HG03521 (cell line): ENCODE measurements around the gene LCN1.

Experiments used
- ATAC-seq: cut with Tn5 transposase; IDR thresholded peaks from one replicate; pipeline ENCODE4 v1.9.1; 2021; ENCODE audit warnings: mild to moderate bottlenecking, moderate library complexity; ENCODE audit not compliant: unreplicated experiment

The LCN1 gene

GRCh38 chr9:135520916-135521607 lies at the start of gene LCN1:
LCN1 (plus strand) TSS chr9:135521440; CDS start chr9:135521498, 58 bp downstream.
- no peak for ATAC-seq

GRCh38 chr9:135471791-135472640 lies 49.2 kb upstream of the LCN1 start:
- ATAC-seq: no peak

- ATAC-seq: no peak
Measured at GRCh38 chr9:135473972-135474543, 47.2 kb upstream of the LCN1 start.

GRCh38 chr9:135474915-135475314 lies 46.3 kb upstream of the LCN1 start:
- no peak for ATAC-seq

DNA sequence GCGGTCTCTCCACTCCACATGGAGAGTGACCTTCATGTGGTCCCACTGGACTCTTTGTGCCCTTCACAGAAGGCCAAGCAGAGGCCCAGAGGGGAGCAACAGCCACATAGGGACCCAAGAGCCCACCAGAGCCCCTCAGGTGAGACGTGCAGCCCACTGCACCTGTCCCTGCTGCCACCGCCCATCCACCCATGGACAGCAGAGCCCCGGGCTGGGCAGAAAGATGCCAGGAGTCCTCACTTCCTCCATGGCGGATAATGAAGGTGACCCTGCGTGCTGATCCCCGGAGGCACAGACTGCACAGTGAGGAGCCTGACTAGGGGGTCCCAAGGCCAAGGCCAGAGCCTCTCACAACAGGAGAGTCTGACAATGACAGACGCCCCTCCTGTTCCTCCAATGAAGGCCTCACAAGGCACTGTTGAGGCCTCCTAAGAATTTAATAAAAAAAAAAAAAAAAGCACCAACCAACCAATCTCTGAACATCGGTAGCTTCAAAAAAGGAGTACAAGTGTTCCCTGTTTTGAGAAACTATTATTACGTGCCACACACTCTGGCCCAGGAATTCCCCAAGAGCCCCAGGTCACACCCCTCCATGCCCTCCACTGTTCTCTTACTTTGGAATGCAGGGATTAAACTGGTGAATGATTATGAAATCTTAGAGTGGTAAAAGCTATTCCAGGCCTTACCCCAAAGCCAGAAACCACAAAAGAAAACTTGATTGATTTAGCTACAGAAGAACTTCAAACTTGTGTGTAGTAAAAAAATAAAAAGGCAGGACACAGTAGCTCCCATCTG lies 44.5 kb upstream of the LCN1 start:
- ATAC-seq: no peak

GRCh38 chr9:135478191-135478590 lies 43.0 kb upstream of the LCN1 start:
- ATAC-seq: no peak

GRCh38 chr9:135478829-135479468 lies 42.3 kb upstream of the LCN1 start:
- no peak for ATAC-seq

- no peak for ATAC-seq
Measured at GRCh38 chr9:135479469-135480052, 41.7 kb upstream of the LCN1 start, which contains the start of gene PPP1R26. PPP1R26 (plus strand) TSS chr9:135479782; CDS start chr9:135484511, 4,729 bp downstream.

GRCh38 chr9:135480071-135480939 lies 40.9 kb upstream of the LCN1 start:
- ATAC-seq: no peak

- no peak for ATAC-seq
Measured at GRCh38 chr9:135480940-135481310, 40.3 kb upstream of the LCN1 start.

DNA sequence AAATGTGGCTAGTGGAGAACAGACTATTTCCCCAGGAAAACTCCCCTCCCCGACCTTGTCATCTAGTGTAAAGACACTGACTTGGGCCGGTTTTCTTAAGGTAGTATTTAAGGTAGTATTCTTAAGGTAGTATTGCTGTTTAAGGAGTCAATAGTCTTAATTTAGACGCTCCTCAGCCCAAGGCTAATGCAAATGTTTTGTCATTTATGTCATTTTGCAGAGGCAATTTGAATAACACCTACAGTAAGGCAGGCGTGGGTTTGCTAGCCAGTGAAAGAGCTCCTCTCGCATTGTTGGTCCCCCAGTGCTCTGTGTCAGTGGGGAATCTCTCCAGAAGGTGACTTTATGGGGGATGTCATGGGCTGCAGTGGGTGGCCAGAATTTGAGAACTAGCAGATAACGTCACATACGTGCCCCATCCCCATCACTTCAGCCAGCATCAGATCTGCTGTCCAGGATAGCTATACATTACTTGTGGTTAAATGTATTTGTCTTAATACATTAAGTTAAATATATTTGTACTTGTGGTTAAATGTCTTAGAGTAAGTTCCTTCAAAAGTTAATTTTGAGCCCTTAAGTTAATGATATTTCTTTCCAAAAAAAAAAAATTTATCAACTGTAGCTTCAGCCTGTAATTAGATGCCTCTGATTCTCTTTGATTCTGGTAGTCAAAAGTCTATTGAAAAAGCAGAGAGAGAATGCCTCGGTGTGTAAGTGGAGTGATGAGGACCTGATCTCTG lies 39.1 kb upstream of the LCN1 start:
- ATAC-seq: no peak

- no peak for ATAC-seq
Measured at GRCh38 chr9:135484460-135485277, 36.6 kb upstream of the LCN1 start.

- ATAC-seq: no peak
Measured at GRCh38 chr9:135485385-135485784, 35.9 kb upstream of the LCN1 start.

GRCh38 chr9:135485832-135486231 lies 35.4 kb upstream of the LCN1 start:
- no peak for ATAC-seq

GRCh38 chr9:135486267-135487065 lies 34.8 kb upstream of the LCN1 start:
- no peak for ATAC-seq

- ATAC-seq: no peak
Measured at GRCh38 chr9:135487281-135488012, 33.8 kb upstream of the LCN1 start.
